PFSK-1 (cell line): ENCODE results near the gene NRARP.

ENCODE experiments used
- POLR2AphosphoS5 ChIP-seq: IDR thresholded peaks from 2 replicates; pipeline ENCODE4 v1.6.1; 2012; ENCODE audit warnings: low read depth, mild to moderate bottlenecking, control low read depth, low read length, moderate library complexity
- REST ChIP-seq, 2 experiments: IDR thresholded peaks; 2 replicates each; pipeline versions ENCODE4 v1.6.1 to v1.8.0; 2011 to 2012; ENCODE audit warnings: low read depth in 2 of 2, low read length in 2 of 2, control low read depth in 1 of 2, inconsistent platforms in 1 of 2, mild to moderate bottlenecking in 1 of 2, moderate library complexity in 1 of 2; ENCODE audit not compliant: insufficient read depth in 1 of 2
- SIN3A ChIP-seq: IDR thresholded peaks from 2 replicates; pipeline ENCODE4 v1.6.1; 2012; ENCODE audit warnings: mild to moderate bottlenecking, low read length, moderate library complexity, borderline replicate concordance; ENCODE audit not compliant: insufficient read depth
- TAF1 ChIP-seq: IDR thresholded peaks from 2 replicates; pipeline ENCODE4 v1.6.1; 2012; ENCODE audit warnings: low read length, control low read depth, borderline replicate concordance; ENCODE audit not compliant: insufficient read depth

- peak; percentile 95 for TF ChIP-seq POLR2AphosphoS5
- peak; percentile 81 for TF ChIP-seq TAF1
- TF ChIP-seq REST (IDR thresholded peaks at IDR 0.05; ENCODE audit: insufficient read depth in 1 of 2, low read depth in 2 of 2, low read length in 2 of 2), result no peak
- TF ChIP-seq SIN3A, result 0 out of 2 replicates have a peak, but pooled peaks have one; percentile 37
Measured at GRCh38 chr9:137302118-137302448, at the start of gene NRARP.
